SKM-1 (cell line): ENCODE results near the gene PRSS22.

Experiments used
- DNase-seq: peaks from one replicate; lab custom pipeline; 2025; ENCODE audit not compliant: unreplicated experiment; lab: John Stamatoyannopoulos, UW

PRSS22 gene

GRCh38 chr16:2857451-2858244, at the start of gene PRSS22:
PRSS22 (minus strand) TSS chr16:2858170; CDS start chr16:2858104, 66 bp downstream.
- DNase-seq = no peak

- peak; percentile 17 for DNase-seq
These were observed 49.2 kb upstream of the PRSS22 start for GRCh38 chr16:2907084-2907753.

GRCh38 chr16:2905988-2906387, 48.0 kb upstream of the PRSS22 start:
- no peak for DNase-seq

GRCh38 chr16:2905241-2905987, 47.4 kb upstream of the PRSS22 start:
- peak; percentile 98 for DNase-seq

- DNase-seq = no peak
These were observed 46.9 kb upstream of the PRSS22 start for GRCh38 chr16:2904922-2905240.

GRCh38 chr16:2904100-2904921, 46.3 kb upstream of the PRSS22 start:
- DNase-seq = peak; percentile 67

GRCh38 chr16:2902337-2903130, 44.6 kb upstream of the PRSS22 start:
- DNase-seq = no peak

GRCh38 chr16:2900526-2901075, 42.6 kb upstream of the PRSS22 start:
- DNase-seq = no peak

GRCh38 chr16:2899564-2900072, 41.6 kb upstream of the PRSS22 start:
- no peak for DNase-seq

- DNase-seq = no peak
These were observed 41.0 kb upstream of the PRSS22 start for GRCh38 chr16:2898831-2899563.

GRCh38 chr16:2897110-2897509, 39.1 kb upstream of the PRSS22 start:
- no peak for DNase-seq

GRCh38 chr16:2896480-2897010, 38.6 kb upstream of the PRSS22 start:
- no peak for DNase-seq

- no peak for DNase-seq
These were observed 37.8 kb upstream of the PRSS22 start for GRCh38 chr16:2895813-2896212.

GRCh38 chr16:2894231-2894630, 36.3 kb upstream of the PRSS22 start:
- DNase-seq = no peak

- no peak for DNase-seq
These were observed 26.1 kb upstream of the PRSS22 start for GRCh38 chr16:2884041-2884451.

- DNase-seq = no peak
These were observed 25.5 kb upstream of the PRSS22 start for GRCh38 chr16:2883458-2883908.

GRCh38 chr16:2882650-2883457, 24.9 kb upstream of the PRSS22 start, which contains the start of gene FLYWCH2:
FLYWCH2 (plus strand) TSS chr16:2883215; CDS start chr16:2896450, 13,235 bp downstream.
- peak; percentile 94 for DNase-seq
